Transverse colon (tissue), 3 donors: Measurements from ENCODE around the gene IL4I1.

Source experiments
- CTCF ChIP-seq, 5 experiments: fragments of 200-600 bp in 3 of 5; fragments of 450-650 bp in 2 of 5; sonication (generic) in 3 of 5; IDR thresholded peaks; 1 replicate in 2 of 5; 2 replicates in 3 of 5; pipeline ENCODE4 v1.5.1; 2016 to 2017; ENCODE audit warnings: antibody characterized with exemption in 5 of 5, inconsistent platforms in 3 of 5, mild to moderate bottlenecking in 2 of 5, moderate library complexity in 1 of 5
- POLR2A ChIP-seq: fragments of 450-650 bp; IDR thresholded peaks from one replicate; pipeline ENCODE4 v1.6.1; 2016; ENCODE audit warnings: antibody characterized with exemption, mild to moderate bottlenecking, moderate library complexity

- TF ChIP-seq CTCF (IDR thresholded peaks at IDR 0.05) (no peak), POLR2A (no peak)
These were observed 44.0 kb downstream of the IL4I1 start for GRCh38 chr19:49852631-49853126.
